NT2/D1 (cell line): ENCODE data around the gene EPM2A.

Experiments used
- DNase-seq: peaks from one replicate; pipeline ENCODE4 v3.0.0-alpha.2; 2011; ENCODE audit warnings: low read depth, low spot score
- H3K27me3 ChIP-seq: 2 replicates; pipeline ENCODE4 v1.6.0; 2011; ENCODE audit warnings: mild to moderate bottlenecking; ENCODE audit not compliant: insufficient read length, insufficient read depth
- H3K36me3 ChIP-seq: 2 replicates; pipeline ENCODE4 v1.6.1; 2011; ENCODE audit warnings: mild to moderate bottlenecking, low read length, mixed read lengths; ENCODE audit not compliant: insufficient read depth, insufficient read length
- H3K4me1 ChIP-seq: 2 replicates; pipeline ENCODE4 v1.5.1; 2011; ENCODE audit not compliant: insufficient read depth, insufficient read length
- H3K4me3 ChIP-seq: 2 replicates; pipeline ENCODE4 v1.5.1; 2011; ENCODE audit warnings: low read depth; ENCODE audit not compliant: insufficient read length
- H3K9ac ChIP-seq: 2 replicates; pipeline ENCODE4 v1.6.0; 2011; ENCODE audit warnings: low read depth; ENCODE audit not compliant: insufficient read length
- H3K9me3 ChIP-seq: 2 replicates; pipeline ENCODE4 v1.5.1; 2011; ENCODE audit warnings: mild to moderate bottlenecking, low read length; ENCODE audit not compliant: insufficient read depth
- SUZ12 ChIP-seq: IDR thresholded peaks from 2 replicates; pipeline ENCODE4 v1.6.1; 2011; ENCODE audit not compliant: insufficient read length, insufficient read depth; ENCODE audit errors: extremely low read depth
- YY1 ChIP-seq: IDR thresholded peaks from 2 replicates; pipeline ENCODE4 v1.6.1; 2011; ENCODE audit not compliant: insufficient read length, insufficient read depth
- ZNF274 ChIP-seq: IDR thresholded peaks from 2 replicates; pipeline ENCODE4 v1.6.1; 2011; ENCODE audit warnings: mild to moderate bottlenecking, low read depth, low read length

EPM2A gene

GRCh38 chr6:145633981-145634627 lies 101.2 kb downstream of the EPM2A start:
- Histone ChIP-seq H3K27me3 (no peaks in the 10 kb centered on the region), H3K4me1 (no peaks in the 10 kb centered on the region), H3K4me3 (no peak overlapping the region), H3K36me3 (no peaks in the 10 kb centered on the region), H3K9me3 (no peaks in the 10 kb centered on the region), H3K9ac (no peak overlapping the region)
- peak; percentile 64 for DNase-seq
- TF ChIP-seq YY1 = no peak
- TF ChIP-seq SUZ12 = no peak
- no peak for TF ChIP-seq ZNF274

DNA sequence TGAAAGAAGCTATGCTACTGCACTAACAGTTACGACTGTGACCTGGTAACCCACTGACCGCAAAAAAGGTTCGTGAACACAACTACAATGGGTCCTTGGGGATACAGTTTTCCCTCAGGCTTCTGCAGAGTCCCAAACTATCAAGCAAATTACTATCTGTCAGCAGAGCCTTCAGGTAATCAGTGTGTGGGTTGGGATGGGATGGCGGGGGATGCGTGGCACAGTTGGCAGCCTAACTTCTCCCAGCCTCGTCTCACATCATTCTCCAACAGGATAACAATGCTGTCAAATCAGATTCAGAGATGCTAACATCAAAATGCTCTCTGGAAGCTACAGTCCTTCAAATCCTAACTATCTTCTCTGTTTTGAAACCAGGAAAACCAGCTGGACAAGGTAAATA lies 102.3 kb downstream of the EPM2A start:
- Histone ChIP-seq H3K9ac (no peak overlapping the region), H3K4me3 (no peak overlapping the region), H3K27me3 (no peaks in the 10 kb centered on the region), H3K4me1 (no peaks in the 10 kb centered on the region), H3K9me3 (no peaks in the 10 kb centered on the region), H3K36me3 (no peaks in the 10 kb centered on the region)
- DNase-seq = no peak
- TF ChIP-seq SUZ12 (no peak), ZNF274 (no peak), YY1 (no peak)

DNA sequence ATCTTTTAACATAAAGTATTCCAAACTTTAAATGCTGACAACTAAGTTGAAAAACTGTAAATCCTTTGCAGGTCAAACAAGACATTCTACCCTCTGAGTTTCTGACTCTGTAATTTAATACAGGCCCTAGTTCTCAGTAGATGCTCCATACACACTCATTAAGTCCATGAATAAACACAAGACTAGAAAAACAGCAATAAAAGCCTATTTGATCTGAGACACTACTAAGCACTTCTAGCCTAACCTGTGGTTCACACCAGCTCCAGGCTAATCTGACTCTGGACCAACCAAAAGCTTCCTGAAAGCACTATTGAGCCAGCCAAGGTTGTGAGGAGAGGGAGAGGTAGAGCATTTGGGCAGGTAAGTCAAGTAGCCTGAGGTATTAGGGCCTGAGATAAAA lies 103.9 kb downstream of the EPM2A start:
- H3K9me3 ChIP-seq = no peaks in the 10 kb centered on the region
- H3K27me3 ChIP-seq = no peaks in the 10 kb centered on the region
- H3K4me3 ChIP-seq = no peak overlapping the region
- no peaks in the 10 kb centered on the region for H3K4me1 ChIP-seq
- DNase-seq = no peak
- H3K9ac ChIP-seq = no peak overlapping the region
- TF ChIP-seq ZNF274 (no peak), YY1 (no peak), SUZ12 (no peak)
- H3K36me3 ChIP-seq = no peaks in the 10 kb centered on the region

GRCh38 chr6:145630598-145630997 lies 104.7 kb downstream of the EPM2A start:
- no peak overlapping the region for H3K9ac ChIP-seq
- H3K4me1 ChIP-seq = no peaks in the 10 kb centered on the region
- DNase-seq = no peak
- no peaks in the 10 kb centered on the region for H3K36me3 ChIP-seq
- H3K4me3 ChIP-seq = no peak overlapping the region
- H3K27me3 ChIP-seq = no peaks in the 10 kb centered on the region
- no peaks in the 10 kb centered on the region for H3K9me3 ChIP-seq
- no peak for TF ChIP-seq ZNF274
- TF ChIP-seq SUZ12 = no peak
- TF ChIP-seq YY1 = no peak

DNA sequence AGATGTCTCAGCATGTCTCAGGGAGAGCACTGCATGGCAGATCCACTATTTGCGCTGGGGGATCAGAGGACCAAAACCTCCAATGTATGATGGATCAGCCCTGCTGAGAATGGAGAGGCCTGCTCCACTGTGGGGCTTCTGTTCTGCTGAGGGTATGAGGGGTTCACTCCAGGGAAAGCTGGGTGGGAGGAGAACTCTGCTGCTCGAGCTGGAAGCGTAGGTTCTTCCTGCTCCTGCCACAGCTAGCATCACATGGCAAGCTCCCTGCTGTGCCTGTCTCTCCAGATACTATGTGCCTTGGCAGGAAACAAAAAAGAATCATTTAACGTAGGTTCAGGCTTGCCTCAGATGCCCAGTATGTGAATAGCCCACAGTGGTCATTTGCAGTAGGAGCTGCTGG lies 105.8 kb downstream of the EPM2A start:
- TF ChIP-seq YY1 (no peak), SUZ12 (no peak), ZNF274 (no peak)

DNA sequence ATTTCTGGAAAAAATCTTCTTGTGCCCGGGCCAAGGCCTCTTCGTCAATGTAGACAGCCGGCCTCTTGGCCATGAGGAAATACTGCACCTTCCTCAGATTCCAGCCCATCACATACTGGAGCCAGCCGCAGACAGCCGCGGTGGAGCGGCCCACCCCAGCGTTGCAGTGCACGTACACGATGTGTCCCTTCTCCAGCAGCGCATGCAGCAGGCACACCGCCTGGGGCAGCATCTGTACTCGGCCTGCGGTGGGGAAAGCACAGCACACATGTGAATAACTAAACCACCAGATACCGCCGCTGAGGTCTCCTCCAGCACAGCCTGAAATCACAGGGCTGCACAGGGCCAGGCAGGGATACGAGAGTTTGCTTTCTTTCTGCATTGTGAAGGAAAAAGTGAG lies 107.9 kb downstream of the EPM2A start:
- TF ChIP-seq ZNF274 = no peak
- no peak for TF ChIP-seq YY1
- TF ChIP-seq SUZ12 = no peak
- H3K9ac ChIP-seq = no peak overlapping the region
- H3K4me3 ChIP-seq = no peak overlapping the region
- H3K27me3 ChIP-seq = no peaks in the 10 kb centered on the region
- DNase-seq = no peak
- H3K36me3 ChIP-seq = no peaks in the 10 kb centered on the region
- H3K4me1 ChIP-seq = no peaks in the 10 kb centered on the region
- no peaks in the 10 kb centered on the region for H3K9me3 ChIP-seq

More for the DNA sequence above, 105.8 kb downstream of the EPM2A start:
- Histone ChIP-seq H3K4me3 (no peak overlapping the region), H3K9me3 (no peaks in the 10 kb centered on the region), H3K4me1 (no peaks in the 10 kb centered on the region), H3K27me3 (no peaks in the 10 kb centered on the region), H3K9ac (no peak overlapping the region), H3K36me3 (no peaks in the 10 kb centered on the region)
- no peak for DNase-seq

- no peaks in the 10 kb centered on the region for H3K9me3 ChIP-seq
- no peak overlapping the region for H3K9ac ChIP-seq
- TF ChIP-seq YY1 (no peak), ZNF274 (no peak), SUZ12 (no peak)
- no peaks in the 10 kb centered on the region for H3K27me3 ChIP-seq
- H3K36me3 ChIP-seq = no peaks in the 10 kb centered on the region
- no peak for DNase-seq
- H3K4me3 ChIP-seq = no peak overlapping the region
- no peaks in the 10 kb centered on the region for H3K4me1 ChIP-seq
These were observed 108.5 kb downstream of the EPM2A start for GRCh38 chr6:145626857-145627256.

DNA sequence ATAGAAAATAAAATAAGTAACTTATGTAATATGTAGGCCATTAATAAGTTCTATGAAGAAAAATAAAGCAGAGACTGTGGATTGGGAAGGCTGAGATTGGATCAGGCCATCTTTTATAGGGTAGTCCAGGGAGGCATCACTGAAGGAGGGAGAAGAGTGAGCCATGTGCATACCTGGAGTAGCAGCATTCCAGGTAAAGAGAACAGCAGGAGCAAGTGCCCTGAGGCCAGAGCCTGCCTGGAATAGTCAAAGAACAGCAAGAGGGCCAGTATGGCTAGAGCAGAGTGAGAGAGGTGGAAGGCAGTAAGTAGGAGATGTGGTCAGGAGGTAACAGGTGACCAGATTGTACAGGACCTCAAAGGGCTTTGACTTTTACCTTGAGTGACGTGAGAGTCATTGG lies 112.1 kb downstream of the EPM2A start:
- TF ChIP-seq SUZ12 = no peak
- H3K4me3 ChIP-seq = no peak overlapping the region
- H3K9ac ChIP-seq = no peak overlapping the region
- no peaks in the 10 kb centered on the region for H3K4me1 ChIP-seq
- H3K9me3 ChIP-seq = no peaks in the 10 kb centered on the region; the same call in 1 of the 2 replicates
- no peaks in the 10 kb centered on the region for H3K36me3 ChIP-seq
- H3K27me3 ChIP-seq = no peaks in the 10 kb centered on the region
- DNase-seq = no peak
